H9 (cell line): Measurements from ENCODE around the gene CXCL6. TPM values are rescaled to one million over a fixed set of nuclear protein-coding genes. Genes with fewer than 3 reads are reported as not detected.

Source experiments
- DNase-seq: peaks from one replicate; pipeline ENCODE4 v3.0.0-alpha.2; 2017
- H2AFZ ChIP-seq: one replicate; pipeline ENCODE4 v1.6.1; 2013; ENCODE audit warnings: mild to moderate bottlenecking, low read length, control low read depth, moderate library complexity
- H2AK5ac ChIP-seq: 2 replicates; pipeline ENCODE4 v1.6.1; 2013; ENCODE audit warnings: low read length, control low read depth, mixed read lengths; ENCODE audit not compliant: insufficient read length
- H2BK120ac ChIP-seq: one replicate; pipeline ENCODE4 v1.6.1; 2013; ENCODE audit warnings: low read depth, mild to moderate bottlenecking, low read length, control low read depth, inconsistent platforms; ENCODE audit not compliant: poor library complexity, severe bottlenecking
- H2BK12ac ChIP-seq: 2 replicates; pipeline ENCODE4 v1.6.1; 2013; ENCODE audit warnings: low read length, control low read depth, mixed read lengths, low read depth; ENCODE audit not compliant: insufficient read length
- H2BK15ac ChIP-seq: 2 replicates; pipeline ENCODE4 v1.6.1; 2013; ENCODE audit warnings: low read depth, low read length, control low read depth
- H2BK20ac ChIP-seq: one replicate; pipeline ENCODE4 v1.6.1; 2013; ENCODE audit warnings: low read depth, mild to moderate bottlenecking, low read length, control low read depth, inconsistent platforms; ENCODE audit not compliant: poor library complexity, severe bottlenecking
- H2BK5ac ChIP-seq: 2 replicates; pipeline ENCODE4 v1.6.1; 2013; ENCODE audit warnings: low read length, control low read depth, mixed read lengths; ENCODE audit not compliant: insufficient read length
- H3K14ac ChIP-seq: 2 replicates; pipeline ENCODE4 v1.6.1; 2013; ENCODE audit warnings: low read length, control low read depth; ENCODE audit not compliant: insufficient read depth
- H3K18ac ChIP-seq: 2 replicates; pipeline ENCODE4 v1.6.1; 2013; ENCODE audit warnings: low read depth, mild to moderate bottlenecking, mixed read lengths, low read length, control low read depth; ENCODE audit not compliant: insufficient read length
- H3K23ac ChIP-seq: 2 replicates; pipeline ENCODE4 v1.6.1; 2013; ENCODE audit warnings: low read length, control low read depth, mixed read lengths, low read depth; ENCODE audit not compliant: insufficient read length
- H3K23me2 ChIP-seq: 2 replicates; pipeline ENCODE4 v1.6.1; 2013; ENCODE audit warnings: low read depth, mild to moderate bottlenecking, mixed read lengths, low read length, control low read depth; ENCODE audit not compliant: insufficient read length, poor library complexity, severe bottlenecking
- H3K27ac ChIP-seq: 2 replicates; pipeline ENCODE4 v1.5.1; 2013; ENCODE audit warnings: low read length, control low read depth, mixed read lengths, low read depth; ENCODE audit not compliant: insufficient read length
- H3K27me3 ChIP-seq: 2 replicates; pipeline ENCODE4 v1.6.1; 2013; ENCODE audit warnings: low read length, control low read depth, inconsistent platforms; ENCODE audit not compliant: insufficient read depth
- H3K4ac ChIP-seq: 2 replicates; pipeline ENCODE4 v1.6.1; 2013; ENCODE audit warnings: low read depth, mild to moderate bottlenecking, control low read depth, inconsistent platforms, low read length, moderate library complexity
- H3K4me1 ChIP-seq: 2 replicates; pipeline ENCODE4 v1.6.1; 2013; ENCODE audit warnings: low read length, control low read depth, inconsistent platforms; ENCODE audit not compliant: insufficient read depth
- H3K4me2 ChIP-seq: 2 replicates; pipeline ENCODE4 v1.6.1; 2013; ENCODE audit warnings: low read length, control low read depth, mixed read lengths; ENCODE audit not compliant: insufficient read length, insufficient read depth
- H3K56ac ChIP-seq: 2 replicates; pipeline ENCODE4 v1.6.1; 2013; ENCODE audit warnings: low read depth, mild to moderate bottlenecking, mixed read lengths, low read length, control low read depth; ENCODE audit not compliant: insufficient read length
- H3K79me1 ChIP-seq: 2 replicates; pipeline ENCODE4 v1.6.1; 2013; ENCODE audit warnings: low read depth, mild to moderate bottlenecking, moderate library complexity, low read length, control low read depth, inconsistent platforms; ENCODE audit not compliant: insufficient read depth, poor library complexity, severe bottlenecking
- H3K79me2 ChIP-seq: 2 replicates; pipeline ENCODE4 v1.6.1; 2013; ENCODE audit warnings: low read length, control low read depth, inconsistent platforms; ENCODE audit not compliant: insufficient read depth
- H3K9ac ChIP-seq: 2 replicates; pipeline ENCODE4 v1.6.1; 2013; ENCODE audit warnings: low read length, control low read depth, mixed read lengths; ENCODE audit not compliant: insufficient read length; ENCODE audit errors: extremely low read depth
- H3K9me3 ChIP-seq: one replicate; pipeline ENCODE4 v1.6.1; 2013; ENCODE audit warnings: low read depth, low read length, inconsistent platforms; ENCODE audit not compliant: control insufficient read depth
- H3T11ph ChIP-seq: one replicate; pipeline ENCODE4 v1.6.1; 2013; ENCODE audit warnings: mild to moderate bottlenecking, low read length, control low read depth, inconsistent platforms
- H4K20me1 ChIP-seq: one replicate; pipeline ENCODE4 v1.6.1; 2013; ENCODE audit not compliant: control insufficient read depth, insufficient read length, insufficient read depth
- H4K5ac ChIP-seq: 2 replicates; pipeline ENCODE4 v1.6.1; 2013; ENCODE audit warnings: low read depth, mild to moderate bottlenecking, mixed read lengths, low read length, control low read depth; ENCODE audit not compliant: insufficient read length
- H4K8ac ChIP-seq: replicated peaks from 2 replicates; pipeline ENCODE4 v1.6.1; 2013; ENCODE audit warnings: low read length, control low read depth, mixed read lengths, low read depth; ENCODE audit not compliant: insufficient read length
- H4K91ac ChIP-seq: 2 replicates; pipeline ENCODE4 v1.6.1; 2013; ENCODE audit warnings: low read depth, mild to moderate bottlenecking, moderate library complexity, mixed read lengths, low read length, control low read depth; ENCODE audit not compliant: insufficient read length
- H3K27ac Mint-ChIP-seq, 3 experiments: 2 replicates in 2 of 3; 3 replicates in 1 of 3; pipeline ENCODE4 v1.8.0; 2020 to 2021; ENCODE audit warnings: mixed read lengths in 3 of 3, mild to moderate bottlenecking in 1 of 3, moderate library complexity in 1 of 3
- H3K27me3 Mint-ChIP-seq: 2 replicates; pipeline ENCODE4 v1.8.0; 2021; ENCODE audit warnings: low read depth, mild to moderate bottlenecking, moderate library complexity, mixed read lengths
- H3K36me3 Mint-ChIP-seq, 3 experiments: 2 replicates in 2 of 3; 3 replicates in 1 of 3; pipeline ENCODE4 v1.8.0; 2020 to 2021; ENCODE audit warnings: low read depth in 3 of 3, mixed read lengths in 3 of 3; ENCODE audit not compliant: insufficient read depth in 1 of 3
- H3K4me1 Mint-ChIP-seq, 2 experiments: 2 replicates each; pipeline ENCODE4 v1.8.0; 2020; ENCODE audit warnings: mixed read lengths in 2 of 2
- H3K4me3 Mint-ChIP-seq, 2 experiments: 2 replicates in 1 of 2; 3 replicates in 1 of 2; pipeline ENCODE4 v1.8.0; 2020 to 2021; ENCODE audit warnings: mild to moderate bottlenecking in 2 of 2, mixed read lengths in 2 of 2, moderate library complexity in 1 of 2
- H3K9me3 Mint-ChIP-seq, 2 experiments: 2 replicates in 1 of 2; 3 replicates in 1 of 2; pipeline ENCODE4 v1.8.0; 2020; ENCODE audit warnings: mild to moderate bottlenecking in 2 of 2, mixed read lengths in 2 of 2, moderate library complexity in 1 of 2
- CTCF ChIP-seq: fragments of 200-600 bp; sonication (generic); conservative IDR thresholded peaks from 3 replicates; pipeline ENCODE4 v1.8.0; 2021; ENCODE audit warnings: antibody characterized with exemption, mild to moderate bottlenecking
- WGBS: extraction: QIAGEN DNeasy Blood & Tissue Kit; methylation state at CpG from one replicate; pipeline ENCODE4 v1.1.7; 2013; ENCODE audit warnings: missing lambda C conversion rate, low lambda C conversion rate, mixed read lengths; ENCODE audit not compliant: insufficient read length; ENCODE audit errors: extremely low coverage; 5-methylcytosine and 5-hydroxymethylcytosine counted together
- total RNA-seq: library from RNA; stranded (reverse); gene quantifications from 2 replicates; pipeline ENCODE4 v1.2.1, GENCODE V29; 2021

CXCL6 gene
- total RNA-seq, 1 experiment from 2014 or later = 0.85 TPM

- H3K23ac ChIP-seq = no peak overlapping the region
- no peaks in the 10 kb centered on the region for H3K79me1 ChIP-seq
- no peaks in the 10 kb centered on the region; the same call in 1 of the 2 replicates for H3K27me3 ChIP-seq
- no peak overlapping the region for H2AFZ ChIP-seq
- H3K56ac ChIP-seq = no peak overlapping the region
- TF ChIP-seq CTCF = no peak
- H2BK20ac ChIP-seq = no peak overlapping the region
- H3T11ph ChIP-seq = no peak overlapping the region
- H3K79me2 ChIP-seq = no peaks in the 10 kb centered on the region
- no peak overlapping the region for H3K18ac ChIP-seq
- no peak overlapping the region for H4K8ac ChIP-seq
- no peaks in the 10 kb centered on the region for H3K9me3 ChIP-seq
- no peak overlapping the region for H2BK15ac ChIP-seq
- no peaks in the 10 kb centered on the region for H3K4me1 ChIP-seq
- H3K23me2 ChIP-seq = peaks cover 3% of the 10 kb centered on the region
- H2BK120ac ChIP-seq = no peak overlapping the region
- H4K5ac ChIP-seq = no peak overlapping the region
- no peak overlapping the region for H4K91ac ChIP-seq
- no peak overlapping the region for H2AK5ac ChIP-seq
- H3K4me2 ChIP-seq = no peak overlapping the region
- no CpG with 5 or more reads among the region's 5 CpGs for WGBS
- no peak overlapping the region for H2BK12ac ChIP-seq
- Mint-ChIP-seq H3K4me3 (no peak overlapping the region), H3K27me3 (peaks cover 36% of the 10 kb centered on the region), H3K36me3 (no peaks in the 10 kb centered on the region; a peak in 1 of 7 replicates), H3K9me3 (no peaks in the 10 kb centered on the region), H3K4me1 (peaks cover 8 to 11% of the 10 kb centered on the region in 2 experiments; a peak in 2 of 4 replicates), H3K27ac (no peak overlapping the region)
- H3K4ac ChIP-seq = no peak overlapping the region
- H3K27ac ChIP-seq = no peak overlapping the region
- no peak for DNase-seq
- no peaks in the 10 kb centered on the region for H4K20me1 ChIP-seq
- H3K9ac ChIP-seq = no peak overlapping the region
- H2BK5ac ChIP-seq = no peak overlapping the region
- H3K14ac ChIP-seq = no peak overlapping the region
Measured at GRCh38 chr4:73839071-73839470, 2.6 kb downstream of the CXCL6 start.
